MM.1S (cell line): ENCODE data around the gene HORMAD1.

Experiments
- CTCF ChIP-seq: fragments of 300-600 bp; sonication (generic); IDR thresholded peaks from 2 replicates; pipeline ENCODE4 v1.5.1; 2016; ENCODE audit warnings: antibody characterized with exemption, low read length, mixed read lengths
- EZH2 ChIP-seq: fragments of 300-600 bp; sonication (generic); optimal IDR thresholded peaks from 2 replicates; pipeline ENCODE3; 2017; ENCODE audit warnings: low read depth, mild to moderate bottlenecking, antibody characterized with exemption, low read length, mixed read lengths

DNA sequence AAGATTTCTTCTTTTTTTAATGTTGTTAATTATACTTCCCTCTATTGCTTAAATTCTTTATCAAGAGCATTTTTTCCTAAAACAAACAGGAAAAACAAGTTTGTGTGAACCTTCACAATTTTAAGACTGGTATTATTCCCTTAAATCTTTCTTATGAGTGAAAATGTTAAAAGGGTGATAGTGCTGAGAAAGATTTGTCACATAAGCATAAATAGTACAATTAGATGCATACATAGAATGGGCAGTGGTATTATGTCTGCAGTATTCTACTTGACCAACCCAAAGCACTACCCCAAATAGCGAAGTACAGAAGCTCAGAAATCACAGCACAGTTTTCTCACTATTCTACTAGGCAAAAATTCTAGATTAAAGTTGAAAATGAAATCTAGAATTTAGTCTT is 41.7 kb downstream of the HORMAD1 start:
- TF ChIP-seq CTCF = no peak
- TF ChIP-seq EZH2 = no peak
